GM19452 (cell line): Measurements from ENCODE around the gene SPATC1L.
"Not testable (repeated sequence)": the region's sequence is repeated elsewhere in the genome, so short reads cannot be mapped to it uniquely, and the experiment has no call there.

Source experiments
- ATAC-seq: cut with Tn5 transposase; IDR thresholded peaks from one replicate; pipeline ENCODE4 v1.9.1; 2021; ENCODE audit not compliant: unreplicated experiment

Gene SPATC1L

DNA sequence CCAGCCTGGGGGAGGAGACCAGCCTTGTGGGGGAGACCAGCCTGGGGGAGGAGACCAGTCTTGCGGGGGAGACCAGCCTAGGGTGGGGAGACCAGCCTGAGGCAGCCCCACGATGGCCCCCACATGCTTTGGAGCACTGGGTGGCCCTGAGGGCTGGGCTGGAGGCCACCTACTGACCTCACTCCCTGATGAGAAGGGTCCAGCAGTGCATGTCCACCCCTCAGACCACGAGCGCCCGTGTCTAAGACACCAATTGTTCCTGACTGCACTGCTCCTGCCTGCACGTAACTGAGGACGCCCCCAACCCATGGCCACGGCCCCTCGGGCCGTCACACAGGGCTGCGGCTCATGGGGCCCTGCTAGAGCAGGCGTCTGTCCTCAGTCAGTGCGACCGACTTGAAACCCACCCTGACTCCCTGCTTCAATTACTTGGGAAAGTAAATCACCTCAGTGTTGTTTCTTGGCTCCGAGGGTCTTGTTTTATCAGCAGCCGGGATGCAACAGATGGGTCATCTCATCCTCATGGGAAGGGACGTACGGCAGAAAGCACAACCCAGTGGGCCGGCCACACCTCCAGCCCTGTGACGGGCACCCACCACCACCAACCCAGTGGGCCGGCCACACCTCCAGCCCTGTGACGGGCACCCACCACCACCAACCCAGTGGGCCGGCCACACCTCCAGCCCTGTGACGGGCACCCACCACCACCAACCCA is at the start of gene SPATC1L:
TSS of gene SPATC1L (minus strand) at position 550 of the 715 bp plus-strand sequence. CDS start 1,643 bp downstream, outside the sequence.
- ATAC-seq: no peak

DNA sequence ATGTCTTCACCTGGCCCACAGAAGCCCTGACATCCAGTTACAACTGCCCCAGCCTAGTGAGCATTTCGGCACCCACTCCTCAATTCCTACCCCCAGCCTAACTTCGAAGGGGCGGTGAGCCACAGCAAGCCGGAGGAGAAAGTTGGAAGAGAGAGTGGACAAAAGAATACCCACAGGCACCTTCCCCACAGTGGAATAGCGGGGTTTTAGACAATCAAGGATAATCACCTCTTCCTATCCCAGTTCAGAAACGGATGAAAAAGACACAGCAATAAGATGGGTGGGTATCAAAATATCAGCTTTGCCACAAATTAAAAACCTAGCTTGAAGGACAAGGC is 45.6 kb upstream of the SPATC1L start:
- no peak for ATAC-seq

DNA sequence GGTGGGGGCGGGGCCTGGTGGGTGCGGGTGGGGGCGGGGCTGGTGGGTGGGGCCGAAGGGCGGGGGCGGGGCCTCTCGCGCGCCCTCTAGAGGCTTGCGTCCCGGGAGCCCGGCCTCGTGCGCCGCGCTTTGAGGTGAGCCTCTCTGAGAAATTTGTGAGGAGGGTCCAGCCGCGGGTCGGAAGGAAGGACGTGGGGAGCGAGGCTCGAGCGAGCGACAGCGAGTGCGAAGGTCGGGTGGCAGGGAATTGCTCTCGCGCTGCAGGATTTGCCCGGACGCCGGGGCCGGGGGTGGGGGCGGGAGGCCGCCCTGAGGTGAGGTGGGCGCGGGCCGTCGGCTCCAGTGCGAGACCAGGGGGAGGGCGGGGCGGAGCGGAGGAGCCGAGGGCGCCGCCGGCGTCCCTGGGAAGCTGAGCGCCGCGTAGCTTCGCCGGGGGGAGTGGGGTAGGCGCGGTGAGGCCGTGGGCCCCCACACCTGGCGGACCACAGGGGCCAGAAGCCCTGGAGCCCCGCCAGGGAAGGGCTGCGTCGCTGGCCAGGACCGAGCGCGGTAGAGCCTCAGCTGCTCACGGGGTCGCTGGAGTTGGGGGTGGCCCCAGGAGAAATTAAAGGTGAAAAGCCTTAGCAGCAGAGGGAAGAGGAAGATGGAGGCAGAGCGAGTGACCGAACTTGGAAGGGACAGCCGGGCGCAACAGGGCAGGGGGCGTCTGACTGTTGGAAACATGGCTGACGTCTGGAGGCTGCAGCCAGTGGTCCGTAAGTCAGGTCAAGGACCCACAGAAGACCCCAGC is 45.1 kb upstream of the SPATC1L start:
- peak; percentile 15 for ATAC-seq

DNA sequence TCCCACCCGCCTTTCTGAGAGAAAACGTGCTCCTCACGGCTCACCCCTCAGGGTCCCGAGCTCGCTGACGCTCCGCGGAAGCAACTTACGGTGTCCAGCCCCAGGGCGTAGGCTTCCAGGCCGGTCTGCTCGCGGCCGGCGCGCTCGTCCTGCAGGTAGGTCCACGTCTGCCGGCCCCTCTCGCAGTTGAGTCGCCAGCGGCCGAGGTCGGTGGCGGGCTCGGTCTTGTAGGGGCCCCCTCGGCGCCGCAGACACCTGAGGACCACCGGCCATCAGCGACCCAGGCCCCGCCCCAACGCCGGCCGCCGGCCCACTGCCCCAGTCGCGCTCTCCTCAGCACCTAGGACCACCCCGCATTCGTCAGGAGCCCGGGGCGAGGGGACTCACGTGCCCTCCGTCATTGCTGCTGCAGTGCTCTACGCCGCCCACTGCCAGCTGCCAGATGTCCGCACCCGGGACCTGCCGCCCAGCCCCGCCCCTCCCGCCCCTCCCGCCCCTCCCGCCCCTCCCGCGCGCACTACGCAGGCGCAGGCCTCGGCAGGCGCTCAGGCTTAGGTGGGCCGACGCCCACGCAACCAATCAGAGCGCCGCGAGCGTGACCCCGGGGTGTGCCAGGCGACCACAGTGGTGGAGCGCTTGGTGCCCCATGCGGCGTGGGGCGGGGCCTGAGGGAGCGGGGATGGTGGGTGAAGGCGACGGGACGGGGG is 44.2 kb upstream of the SPATC1L start, which contains the start of gene LSS:
TSS of gene LSS (minus strand) at position 430 of the 707 bp plus-strand sequence. CDS start at position 401, 29 bp downstream.
- ATAC-seq: peak; percentile 81

DNA sequence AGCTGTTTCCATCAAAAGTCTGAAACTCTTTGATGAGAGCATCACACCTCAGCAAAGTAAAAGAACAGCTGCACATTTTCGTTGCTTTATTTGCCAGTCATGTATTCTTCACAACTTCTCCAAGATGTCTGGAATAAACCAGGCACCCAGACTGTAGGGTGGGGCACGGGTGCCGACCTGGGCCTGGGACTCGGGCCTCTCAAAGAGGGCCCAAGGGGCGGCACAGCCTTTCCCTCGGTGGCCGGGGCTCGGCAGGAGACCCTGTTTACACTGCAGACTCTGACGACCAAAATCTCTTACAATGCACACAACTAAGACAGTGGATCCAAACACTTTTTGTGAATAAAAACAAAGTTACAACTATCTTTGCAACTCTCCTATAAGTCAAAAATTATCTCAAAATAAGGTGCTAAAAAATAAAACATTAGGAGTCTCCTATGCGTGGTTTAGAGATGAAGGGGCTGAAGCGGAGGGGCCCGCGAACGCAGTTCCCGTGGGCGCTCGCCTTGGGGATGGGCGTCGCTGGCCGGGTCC is 43.6 kb upstream of the SPATC1L start:
- ATAC-seq: peak; percentile 13

DNA sequence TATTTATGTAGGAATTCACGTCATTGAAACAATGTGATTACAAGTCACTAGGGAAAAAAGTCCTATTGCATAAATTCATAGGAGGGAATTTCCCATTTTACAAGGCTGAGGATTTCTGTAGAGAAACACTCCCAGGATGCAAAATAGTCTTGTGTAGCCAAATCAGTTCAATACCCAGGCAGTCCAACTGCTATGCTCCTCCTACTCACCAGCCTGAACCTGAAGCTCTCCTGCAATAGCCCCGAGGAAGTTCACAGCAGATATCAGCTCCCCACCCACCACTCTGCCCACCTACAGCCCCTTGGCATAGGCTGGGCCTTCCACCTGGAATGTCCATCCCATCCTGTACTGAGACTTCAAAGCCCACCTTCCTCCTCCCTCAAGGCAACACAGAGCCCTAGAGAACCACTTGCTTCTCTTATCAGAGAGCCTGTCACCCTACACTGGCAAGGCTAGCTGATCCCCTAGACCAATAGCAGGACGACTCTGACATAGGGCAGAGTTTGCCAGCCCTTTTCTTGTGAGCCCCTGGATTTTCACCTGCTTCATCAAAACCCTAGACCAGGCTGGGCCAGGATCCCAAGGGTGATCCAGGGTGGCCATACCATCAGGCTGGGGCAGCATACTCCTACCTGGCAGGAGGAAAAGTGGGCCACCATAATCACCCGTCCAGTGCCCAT is 42.8 kb upstream of the SPATC1L start:
- ATAC-seq: no peak

DNA sequence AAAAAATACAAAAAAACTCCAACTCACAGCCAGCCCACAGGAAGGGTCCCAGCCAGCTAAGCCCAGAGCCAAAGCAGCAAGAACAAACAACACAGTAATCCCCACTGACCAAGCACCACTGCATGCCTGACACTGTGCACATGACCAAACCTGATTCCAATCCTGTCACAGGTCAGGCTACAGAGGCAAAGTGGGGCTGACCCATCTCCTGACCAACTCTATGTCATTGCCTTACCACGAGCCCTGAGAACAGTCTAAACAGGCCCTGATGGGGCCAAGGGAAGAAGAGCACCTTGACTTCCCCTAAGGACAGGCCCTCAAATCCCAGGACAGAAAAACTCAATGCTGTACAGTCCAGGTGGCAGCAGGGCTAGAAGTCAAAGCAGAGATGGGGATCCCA is 41.9 kb upstream of the SPATC1L start:
- ATAC-seq: no peak

DNA sequence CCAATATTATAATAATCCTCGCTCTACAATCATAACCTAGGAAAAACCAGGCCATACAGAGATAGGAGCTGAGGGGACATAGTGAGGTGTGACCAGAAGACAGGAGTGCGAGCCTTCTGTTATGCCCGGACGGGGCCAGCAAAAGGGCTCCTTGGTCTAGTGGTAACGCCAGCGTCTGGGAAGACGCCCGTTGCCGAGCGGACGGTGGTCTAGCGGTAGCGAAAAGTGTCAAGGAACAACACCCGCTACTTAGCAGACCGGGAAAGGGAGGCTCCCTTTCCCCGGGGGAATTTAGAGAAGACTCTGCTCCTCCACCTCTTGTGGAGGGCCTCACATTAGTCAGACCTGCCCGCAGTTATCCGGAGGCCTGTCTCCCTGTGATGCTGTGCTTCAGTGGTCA is 39.4 kb upstream of the SPATC1L start:
- ATAC-seq: not testable (repeated sequence)

DNA sequence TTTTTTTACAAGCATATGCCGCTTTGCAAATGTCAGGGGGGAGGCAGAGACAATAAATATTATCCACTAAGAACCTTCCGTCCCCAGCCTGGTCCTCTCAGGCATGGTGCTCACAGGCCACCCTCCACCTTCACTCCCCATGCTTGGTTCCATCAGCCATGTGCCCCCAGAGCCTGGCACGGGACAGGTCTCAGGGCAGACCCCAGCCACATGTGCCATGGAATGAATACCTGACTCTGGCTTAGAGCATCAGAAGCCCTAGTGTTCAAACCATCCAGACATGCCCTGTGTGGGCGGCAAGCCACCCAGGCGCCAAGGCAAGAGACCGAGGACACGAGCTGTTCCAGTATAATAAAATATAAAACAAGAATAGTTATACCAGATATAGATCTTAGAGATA is 39.0 kb upstream of the SPATC1L start:
- ATAC-seq: no peak

DNA sequence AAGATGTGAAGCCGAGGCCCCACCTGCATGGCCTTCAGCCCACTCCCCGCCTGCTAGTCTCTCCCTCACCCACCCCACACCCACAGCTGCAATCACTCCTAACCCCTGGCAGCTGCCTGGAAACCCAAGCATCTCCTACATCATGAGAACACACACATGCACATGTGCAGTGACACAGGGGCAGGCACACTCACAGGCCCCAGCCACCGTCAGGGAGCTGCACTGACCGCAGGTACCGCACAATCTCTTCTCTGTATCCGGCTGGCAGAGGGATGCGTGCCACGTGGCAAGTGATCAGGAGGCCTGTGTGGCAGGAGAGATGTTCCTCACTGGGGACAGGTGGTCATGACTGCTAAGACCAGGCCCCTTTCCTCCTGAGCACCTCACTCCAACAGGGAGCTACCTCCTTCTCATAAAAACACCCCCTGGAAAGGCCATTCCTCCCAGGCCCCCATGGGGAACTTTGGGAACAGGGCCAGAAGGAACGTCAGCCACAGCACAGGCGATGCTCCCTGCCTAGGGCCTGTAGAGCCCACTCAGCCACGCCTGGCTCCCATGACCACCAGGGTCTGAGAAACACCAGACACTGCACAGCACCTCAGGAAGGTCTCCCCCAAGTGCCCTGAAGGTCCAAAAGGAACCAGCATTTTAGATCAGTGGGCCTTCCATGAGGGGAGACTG is 38.3 kb upstream of the SPATC1L start:
- no peak for ATAC-seq

DNA sequence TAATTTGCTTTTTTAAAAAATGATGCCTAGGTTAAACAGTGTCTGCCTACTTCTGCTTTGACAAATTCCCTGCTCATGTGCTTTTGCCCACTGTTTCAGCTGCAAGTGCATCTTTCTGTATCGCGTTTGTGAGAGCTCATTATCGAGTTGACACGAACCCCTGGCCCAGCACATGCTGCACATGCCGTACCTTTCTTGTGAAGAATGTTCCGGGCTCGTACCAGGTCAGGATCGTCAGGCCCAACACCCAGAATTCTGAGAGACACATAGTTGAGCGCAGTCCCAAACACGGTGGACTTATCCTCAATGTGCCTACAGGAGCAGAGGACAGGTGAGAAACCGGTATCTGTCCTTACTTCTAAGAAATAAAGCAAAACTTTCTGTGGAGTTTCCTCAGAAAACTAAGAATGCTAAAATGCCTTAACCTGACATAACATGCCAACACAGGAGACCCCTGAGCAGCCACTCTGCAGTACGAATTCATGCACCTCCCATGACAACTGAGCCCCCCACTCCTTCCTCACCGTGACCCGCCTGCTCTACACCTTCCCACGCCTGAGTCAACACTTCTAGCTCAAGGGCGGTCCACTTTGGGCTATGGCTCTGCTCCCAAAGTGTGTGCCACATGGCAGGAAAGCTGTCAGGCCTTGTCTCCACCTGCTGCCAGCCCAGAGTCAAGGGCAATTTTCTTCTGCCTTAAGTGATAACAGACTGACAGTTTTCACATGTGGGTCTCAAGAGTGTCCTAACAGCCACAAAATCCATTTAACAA is 37.6 kb upstream of the SPATC1L start:
- no peak for ATAC-seq

DNA sequence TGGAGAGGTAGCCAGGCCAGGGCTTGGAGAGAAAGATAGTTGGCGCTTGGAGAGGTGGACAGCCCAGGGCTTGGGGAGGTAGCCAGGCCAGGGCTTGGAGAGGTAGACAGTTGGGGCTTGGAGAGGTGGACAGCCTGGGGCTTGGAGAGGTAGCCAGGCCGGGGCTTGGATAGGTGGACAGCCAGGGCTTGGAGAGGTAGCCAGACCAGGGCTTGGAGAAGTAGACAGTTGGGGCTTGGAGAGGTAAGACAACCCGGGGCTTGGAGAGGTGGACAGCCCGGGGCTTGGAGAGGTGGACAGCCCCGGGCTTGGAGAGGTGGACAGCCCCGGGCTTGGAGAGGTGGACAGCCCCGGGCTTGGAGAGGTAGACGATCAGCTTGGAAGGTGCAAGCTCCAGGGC is 36.6 kb upstream of the SPATC1L start:
- ATAC-seq: no peak

DNA sequence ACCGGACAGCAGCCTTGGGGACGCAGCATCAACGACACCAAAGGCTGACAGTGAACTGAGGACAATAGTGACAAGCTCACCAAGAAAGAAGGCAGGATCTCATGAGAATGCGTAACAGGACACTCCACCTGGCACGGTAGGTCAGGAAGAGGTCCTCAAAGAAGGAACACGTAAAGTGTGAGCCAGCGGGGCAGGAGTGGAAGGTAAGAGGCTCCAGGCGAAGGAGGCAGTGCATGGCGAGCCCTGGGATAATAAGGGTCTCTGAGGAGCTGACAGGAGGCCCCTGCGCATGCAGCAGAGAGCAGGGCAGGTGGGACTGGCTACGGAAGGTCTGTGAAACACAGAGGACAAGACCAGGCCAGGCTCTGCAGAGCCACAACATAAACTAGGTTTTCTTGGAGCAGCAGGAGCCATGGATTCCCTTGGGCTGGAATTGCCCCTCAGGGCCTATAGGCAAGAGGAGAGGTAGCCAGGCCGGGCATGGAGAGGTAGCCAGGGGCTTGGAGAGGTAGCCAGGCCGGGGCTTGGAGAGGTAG is 36.1 kb upstream of the SPATC1L start:
- ATAC-seq: no peak

DNA sequence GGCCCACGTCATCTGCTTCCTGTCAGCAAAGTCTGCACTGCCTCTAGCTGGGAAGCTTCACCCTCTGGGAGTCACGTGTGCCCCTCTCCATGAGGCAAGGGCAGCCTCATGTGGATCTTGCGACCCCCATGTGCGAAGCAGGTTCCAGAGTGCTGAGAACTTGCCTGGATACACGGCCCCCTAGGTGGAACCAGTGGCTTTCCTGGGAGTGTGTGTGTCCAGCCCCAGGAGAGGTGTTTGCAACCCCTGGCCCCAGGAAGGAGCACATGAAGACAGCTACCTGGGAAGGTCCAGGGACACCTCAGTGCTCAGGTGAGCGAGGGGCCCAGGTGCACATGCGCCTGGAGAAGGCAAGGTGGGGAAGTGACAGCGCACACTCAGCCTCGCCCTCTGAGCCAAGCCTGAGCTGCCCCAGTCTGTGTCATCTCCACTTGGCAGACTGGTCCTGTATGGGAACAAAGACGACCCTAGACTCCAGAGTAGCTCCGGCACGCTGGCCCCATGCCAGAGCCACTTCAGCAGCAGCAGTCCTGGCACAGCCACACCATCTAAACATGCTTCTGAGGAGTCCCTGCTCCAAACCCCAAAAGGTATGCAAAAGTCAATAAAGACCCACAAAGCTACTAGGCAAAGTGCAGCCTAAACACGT is 35.5 kb upstream of the SPATC1L start:
- no peak for ATAC-seq

DNA sequence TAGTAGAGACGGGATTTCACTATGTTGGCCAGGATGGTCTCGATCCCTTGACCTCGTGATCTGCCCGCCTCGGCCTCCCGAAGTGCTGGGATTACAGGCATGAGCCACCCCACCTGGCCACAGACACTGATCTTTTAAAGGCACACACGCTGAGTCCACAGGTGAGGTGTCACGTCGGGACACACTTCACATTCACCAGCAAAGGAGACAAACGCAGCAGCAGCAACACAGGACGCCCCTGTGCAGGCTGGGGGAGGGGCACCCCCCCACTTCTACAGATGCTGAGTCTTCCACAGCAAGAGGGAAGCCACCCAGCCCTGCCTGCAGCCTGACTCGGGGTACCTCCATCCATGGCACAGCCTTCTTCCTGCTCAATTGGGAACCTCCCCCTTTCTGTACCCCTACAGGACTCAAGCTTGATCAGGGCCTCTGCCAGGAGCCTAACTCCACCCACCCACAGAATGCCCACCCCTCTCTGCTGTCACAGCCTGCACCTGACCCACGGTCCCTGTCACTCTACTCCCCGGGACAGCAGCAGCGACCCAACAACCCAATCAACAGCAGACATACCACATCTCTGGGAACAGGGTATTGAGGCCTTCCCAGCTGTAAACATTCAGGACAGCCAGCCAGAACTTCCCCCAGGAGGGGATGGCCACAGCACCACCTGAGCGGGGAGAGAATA is 34.8 kb upstream of the SPATC1L start:
- no peak for ATAC-seq

DNA sequence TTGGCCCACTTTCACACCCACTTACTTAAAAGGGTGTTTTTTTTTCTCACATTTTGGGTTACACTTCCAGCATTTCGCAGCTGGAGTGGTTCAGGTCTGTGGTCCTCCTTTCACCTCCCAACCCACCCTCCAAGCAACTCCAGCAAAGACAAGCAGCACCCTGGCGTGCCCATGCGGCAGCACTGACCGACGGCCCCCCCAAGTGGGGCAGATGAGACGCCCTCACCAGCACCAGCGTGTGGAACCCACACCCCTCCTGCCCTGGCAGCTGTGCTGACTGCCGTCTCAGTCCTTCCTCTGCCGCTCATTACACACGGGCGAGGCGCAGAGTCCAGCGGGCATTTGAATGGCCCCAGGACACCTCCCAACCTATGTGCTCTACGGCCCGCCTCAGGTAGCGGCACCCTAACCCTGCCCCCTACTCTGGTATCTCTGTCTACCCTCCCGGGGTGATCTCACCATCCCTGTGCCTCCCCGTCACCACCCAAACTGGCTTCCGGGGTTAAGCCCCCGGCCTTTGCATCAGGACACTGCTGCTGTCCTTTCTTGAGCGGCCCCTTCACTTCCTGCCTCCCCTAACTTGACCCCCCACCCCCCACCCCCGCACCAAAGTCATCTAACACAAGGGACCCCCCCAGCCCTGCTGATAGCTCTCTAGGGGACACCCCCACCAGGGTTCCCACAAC is 33.4 kb upstream of the SPATC1L start:
- ATAC-seq: no peak

DNA sequence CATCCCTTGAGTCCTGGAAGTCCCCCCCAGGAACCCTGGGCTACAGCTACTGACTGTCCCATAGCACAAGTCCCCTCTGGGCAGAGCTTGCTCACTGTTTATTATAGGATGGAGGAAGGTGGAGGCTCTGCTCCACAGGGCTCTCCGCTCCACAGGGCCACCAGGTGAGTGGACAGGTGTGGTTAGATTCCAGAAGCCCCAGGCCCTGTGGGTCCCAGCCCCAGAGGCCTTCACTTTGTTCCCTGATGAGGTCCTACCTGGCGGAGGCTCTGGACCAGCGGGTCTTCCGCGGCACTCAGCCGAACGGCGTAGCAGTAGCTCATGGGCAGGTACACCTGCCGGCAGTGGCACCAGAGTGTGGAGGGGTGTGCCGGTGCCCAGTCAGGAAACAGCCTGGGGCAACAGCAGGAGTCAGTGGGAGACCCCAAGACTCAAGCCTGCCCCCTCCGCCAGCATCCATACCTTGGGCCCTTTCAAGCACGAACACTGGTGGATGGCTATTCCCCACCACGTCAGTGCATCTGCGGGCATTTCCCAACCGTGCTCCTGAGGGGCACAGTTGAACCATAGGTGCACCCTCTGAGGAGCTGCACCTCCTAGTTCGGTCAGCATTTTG is 32.0 kb upstream of the SPATC1L start:
- ATAC-seq: no peak
